CD4-positive, alpha-beta T cell (primary cell): ENCODE results near the gene RAD51B. TPM values are rescaled to one million over a fixed set of nuclear protein-coding genes. Genes with fewer than 3 reads are reported as not detected.

ENCODE experiments used
- ATAC-seq: fragments of 200-7000 bp; cut with Tn5 transposase; one replicate; pipeline ENCODE4 v1.10.0; 2022; ENCODE audit warnings: mild to moderate bottlenecking; ENCODE audit not compliant: poor library complexity
- CTCF ChIA-PET: fragments of 350-600 bp; sonication (Branson Sonifier 250); formaldehyde crosslinking; loops from one replicate; lab custom pipeline; 2021; ENCODE audit warnings: antibody characterized with exemption, inconsistent platforms; lab: Charles Lee
- POLR2A ChIA-PET: fragments of 350-600 bp; sonication (Branson Sonifier 250); formaldehyde crosslinking; loops from one replicate; lab custom pipeline; 2021; ENCODE audit warnings: antibody characterized with exemption, inconsistent platforms; lab: Charles Lee
- DNase-seq, 14 experiments: peaks; one replicate each; pipeline ENCODE4 v3.0.0-alpha.2; 2013 to 2020; ENCODE audit warnings: mixed read lengths in 2 of 14
- H3K27ac ChIP-seq, 2 donors: one replicate each; pipeline versions ENCODE4 v1.5.1 to v1.7.0; 2013; ENCODE audit warnings: low read length in 2 of 2, low read depth in 1 of 2, mild to moderate bottlenecking in 1 of 2
- H3K27me3 ChIP-seq, 2 experiments: 1 replicate in 1 of 2; 2 replicates in 1 of 2; pipeline versions ENCODE4 v1.6.1 to v1.7.0; 2013; ENCODE audit warnings: low read length in 2 of 2, control low read depth in 1 of 2, mild to moderate bottlenecking in 1 of 2, moderate library complexity in 1 of 2; ENCODE audit not compliant: insufficient read depth in 2 of 2, control insufficient read depth in 1 of 2
- H3K36me3 ChIP-seq: one replicate; pipeline ENCODE4 v1.6.1; 2013; ENCODE audit warnings: low read length, control low read depth; ENCODE audit not compliant: insufficient read depth
- H3K4me1 ChIP-seq: one replicate; pipeline ENCODE4 v1.6.1; 2013; ENCODE audit warnings: low read length, control low read depth; ENCODE audit not compliant: insufficient read depth
- H3K4me3 ChIP-seq: one replicate; pipeline ENCODE4 v1.5.1; 2013; ENCODE audit warnings: mild to moderate bottlenecking, low read length, moderate library complexity
- H3K9me3 ChIP-seq, 2 experiments: 1 replicate in 1 of 2; 2 replicates in 1 of 2; pipeline versions ENCODE4 v1.6.1 to v1.7.0; 2013; ENCODE audit warnings: low read length in 2 of 2, mild to moderate bottlenecking in 2 of 2, control low read depth in 1 of 2, moderate library complexity in 1 of 2; ENCODE audit not compliant: control insufficient read depth in 1 of 2, insufficient read depth in 1 of 2
- H3K27ac Mint-ChIP-seq: one replicate; pipeline ENCODE4 v1.8.0; 2020; ENCODE audit warnings: mixed read lengths
- H3K27me3 Mint-ChIP-seq: one replicate; pipeline ENCODE4 v1.8.0; 2021; ENCODE audit warnings: mixed read lengths
- H3K36me3 Mint-ChIP-seq: one replicate; pipeline ENCODE4 v1.8.0; 2021; ENCODE audit warnings: low read depth, mixed read lengths
- H3K4me1 Mint-ChIP-seq: one replicate; pipeline ENCODE4 v1.8.0; 2021; ENCODE audit warnings: low read depth, mixed read lengths
- H3K4me3 Mint-ChIP-seq: one replicate; pipeline ENCODE4 v1.8.0; 2020; ENCODE audit warnings: mild to moderate bottlenecking, mixed read lengths
- H3K9me3 Mint-ChIP-seq: one replicate; pipeline ENCODE4 v1.8.0; 2020; ENCODE audit warnings: mixed read lengths
- CTCF ChIP-seq: fragments of 200-600 bp; IDR thresholded peaks from one replicate; pipeline ENCODE4 v1.8.0; 2022; ENCODE audit warnings: antibody characterized with exemption, mild to moderate bottlenecking
- intact Hi-C, 2 experiments: fragments of 100-400 bp; cut with DNase I in 1 of 2; cut with micrococcal nuclease in 1 of 2; formaldehyde crosslinking; loops; one replicate each; pipeline versions ENCODE4 v1.15.1 to v1.9.0; 2023 to 2025; cut with DNase I, micrococcal nuclease
- total RNA-seq, 174 experiments: library from RNA in 2 of 174; stranded (reverse) in 2 of 174; gene quantifications; one replicate each; pipeline ENCODE4 v1.2.3 and lab custom pipeline; 2021 to 2026

RAD51B gene
- total RNA-seq, 2 experiments from 2014 or later, result 18.4 to 20.0 TPM

GRCh38 chr14:68512088-68512487 is 692.5 kb downstream of the RAD51B start:
- POLR2A ChIA-PET, result interaction anchor here (1.5 kb wide), 1 partner anchor 275 kb away, joined by 3 read pairs; no protein-coding TSS in a partner anchor
- H3K4me1 Mint-ChIP-seq, result peaks cover 55% of the 10 kb centered on the region
- CTCF ChIA-PET, result no interaction called here

GRCh38 chr14:68513137-68513536 is 693.6 kb downstream of the RAD51B start:
- Mint-ChIP-seq H3K4me1 (peaks cover 53% of the 10 kb centered on the region), H3K36me3 (no peaks in the 10 kb centered on the region), H3K27me3 (no peaks in the 10 kb centered on the region), H3K9me3 (no peaks in the 10 kb centered on the region), H3K27ac (peak overlapping the region; percentile 14), H3K4me3 (no peak overlapping the region)
- intact Hi-C loops, result loop anchor here in 1 of 2 experiments (10.0 kb wide), 1 partner anchor 258 kb away; no protein-coding TSS in a partner anchor
- DNase-seq (peak in 1 of 14 experiments; percentile 35), ATAC-seq (no peak)
- no peak overlapping the region for H3K4me3 ChIP-seq
- no peaks in the 10 kb centered on the region for H3K27me3 ChIP-seq
- peaks cover 27% of the 10 kb centered on the region for H3K4me1 ChIP-seq
- no peaks in the 10 kb centered on the region for H3K9me3 ChIP-seq
- H3K36me3 ChIP-seq, result no peaks in the 10 kb centered on the region
- no peak for TF ChIP-seq CTCF
- ChIA-PET POLR2A (interaction anchor here (1.2 kb wide), 1 partner anchor 277 kb away, joined by 4 read pairs; no protein-coding TSS in a partner anchor), CTCF (interaction anchor here (1.0 kb wide), 1 partner anchor 331 kb away, joined by 3 read pairs; no protein-coding TSS in a partner anchor)
- no peak overlapping the region for H3K27ac ChIP-seq

More at GRCh38 chr14:68512088-68512487, 692.5 kb downstream of the RAD51B start:
- H3K9me3 ChIP-seq, result no peaks in the 10 kb centered on the region
- Mint-ChIP-seq H3K9me3 (no peaks in the 10 kb centered on the region), H3K27ac (no peak overlapping the region), H3K36me3 (no peaks in the 10 kb centered on the region), H3K27me3 (no peaks in the 10 kb centered on the region), H3K4me3 (no peak overlapping the region)
- H3K4me3 ChIP-seq, result no peak overlapping the region
- no peak for TF ChIP-seq CTCF
- H3K4me1 ChIP-seq, result peaks cover 34% of the 10 kb centered on the region
- ATAC-seq, result no peak
- H3K27ac ChIP-seq, result no peak overlapping the region
- H3K27me3 ChIP-seq, result no peaks in the 10 kb centered on the region
- intact Hi-C loops, result loop anchor here in 1 of 2 experiments (10.0 kb wide), 1 partner anchor 257 kb away; no protein-coding TSS in a partner anchor
- no peak for DNase-seq
- H3K36me3 ChIP-seq, result no peaks in the 10 kb centered on the region

DNA sequence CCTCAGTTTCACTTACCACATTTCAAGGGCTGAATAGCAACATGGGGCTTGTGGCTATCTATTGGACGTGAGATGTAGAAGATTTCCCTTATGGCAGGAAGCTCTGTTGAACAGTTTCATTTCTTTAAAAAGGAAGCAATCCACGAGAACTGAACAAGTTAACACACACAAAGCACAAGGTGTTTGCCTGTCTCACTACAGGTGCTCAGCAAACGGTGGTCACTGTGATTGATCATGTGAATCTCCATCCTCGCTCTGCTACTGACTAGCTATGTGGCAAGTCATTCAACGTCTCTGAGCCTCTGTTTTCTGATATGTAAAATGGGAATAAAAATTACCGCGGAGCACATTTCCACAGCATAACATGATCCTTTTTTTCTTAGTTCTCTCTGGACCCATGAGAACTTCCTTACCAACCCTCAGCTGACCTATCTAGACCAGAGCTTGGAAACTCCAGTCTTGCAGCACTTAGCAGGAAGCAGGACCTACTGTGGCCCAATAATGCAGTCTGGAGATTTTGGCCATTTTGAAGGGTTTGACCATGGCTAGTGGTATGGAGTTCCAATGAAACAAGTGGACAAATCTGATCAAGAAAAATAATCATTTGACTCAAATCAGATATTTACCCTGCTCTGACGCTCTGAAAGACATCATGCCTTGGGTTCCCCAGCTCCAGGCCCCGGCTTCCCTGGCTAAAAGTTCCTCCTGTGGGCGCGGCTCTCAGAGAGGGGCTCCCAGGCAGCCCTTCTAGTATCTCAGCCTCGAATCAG is 694.4 kb downstream of the RAD51B start:
- H3K4me3 ChIP-seq, result no peak overlapping the region
- no peak overlapping the region for H3K27ac ChIP-seq
- Mint-ChIP-seq H3K4me3 (no peak overlapping the region), H3K36me3 (no peaks in the 10 kb centered on the region), H3K27ac (peak overlapping the region; percentile 25), H3K27me3 (no peaks in the 10 kb centered on the region), H3K9me3 (no peaks in the 10 kb centered on the region), H3K4me1 (peaks cover 52% of the 10 kb centered on the region)
- no peak for TF ChIP-seq CTCF
- intact Hi-C loops, result loop anchor here in 1 of 2 experiments (10.0 kb wide), 1 partner anchor 259 kb away; no protein-coding TSS in a partner anchor
- H3K9me3 ChIP-seq, result no peaks in the 10 kb centered on the region
- ATAC-seq (no peak), DNase-seq (peak in 2 of 14 experiments; percentile 44 to 55)
- ChIA-PET POLR2A (interaction anchor here (1.2 kb wide), 1 partner anchor 276 kb away, joined by 4 read pairs; no protein-coding TSS in a partner anchor), CTCF (interaction anchor here (1.0 kb wide), 1 partner anchor 330 kb away, joined by 3 read pairs; no protein-coding TSS in a partner anchor)
- no peaks in the 10 kb centered on the region for H3K27me3 ChIP-seq
- H3K4me1 ChIP-seq, result peaks cover 19% of the 10 kb centered on the region
- no peaks in the 10 kb centered on the region for H3K36me3 ChIP-seq
